HepG2 (cell line): ENCODE data around the gene CCM2. TPM values are rescaled to one million over a fixed set of nuclear protein-coding genes. Genes with fewer than 3 reads are reported as not detected.
A peak's percentile ranks its signal among the peaks of the same experiment; 100 is the strongest.

Source experiments
- ATAC-seq: fragments of 200-7000 bp; cut with Tn5 transposase; 3 replicates; pipeline ENCODE4 v1.9.1; 2020; ENCODE audit warnings: mild to moderate bottlenecking, moderate library complexity
- BruUV-seq: library from RNA; stranded (reverse); fragments of 400-500 nt; replicated peaks from 2 replicates; lab custom pipeline; 2021; lab: Mats Ljungman, UMichigan
- CTCF ChIA-PET: fragments of 300-600 bp; formaldehyde crosslinking; extraction: SDS; loops from one replicate; lab custom pipeline; 2021; ENCODE audit warnings: low total read pairs, inconsistent platforms, low intra/inter-chr PET ratio; lab: Yijun Ruan, JAX
- POLR2A ChIA-PET: fragments of 350-600 bp; sonication (Branson Sonifier 250); formaldehyde crosslinking; loops from one replicate; lab custom pipeline; 2020; ENCODE audit warnings: antibody characterized with exemption, inconsistent platforms; lab: Yijun Ruan, JAX
- DNase-seq: peaks from one replicate; pipeline ENCODE4 v3.0.0-alpha.2; 2015; ENCODE audit warnings: low spot score
- FAIRE-seq: peaks from 3 replicates; lab custom pipeline; 2011; peaks lifted over from hg19 to GRCh38; lab: Jason Lieb, UNC
- H2AFZ ChIP-seq: one replicate; pipeline ENCODE4 v1.6.1; 2011; ENCODE audit warnings: low read length, inconsistent platforms
- H3K27ac ChIP-seq: fragments of 300-600 bp; 3 replicates; pipeline ENCODE4 v1.8.0; 2011; ENCODE audit warnings: mixed run types, mild to moderate bottlenecking, mixed read lengths, low read length, inconsistent platforms; ENCODE audit not compliant: insufficient read depth; ENCODE audit errors: extremely low read length
- H3K27me3 ChIP-seq, 2 experiments: fragments of 200-600 bp in 1 of 2; 2 replicates in 1 of 2; 3 replicates in 1 of 2; pipeline versions ENCODE4 v1.6.0 to v1.8.0; 2011; ENCODE audit warnings: low read length in 2 of 2, mild to moderate bottlenecking in 2 of 2, moderate library complexity in 2 of 2, inconsistent platforms in 1 of 2; ENCODE audit not compliant: insufficient read depth in 2 of 2, control insufficient read depth in 1 of 2
- H3K36me3 ChIP-seq, 2 experiments: fragments of 200-600 bp in 1 of 2; replicated peaks in 1 of 2; 2 replicates in 1 of 2; 3 replicates in 1 of 2; pipeline versions ENCODE4 v1.5.1 to v1.8.0; 2011; ENCODE audit warnings: low read length in 2 of 2, inconsistent platforms in 1 of 2; ENCODE audit not compliant: insufficient read depth in 2 of 2, control insufficient read depth in 1 of 2
- H3K4me1 ChIP-seq: 2 replicates; pipeline ENCODE4 v1.5.1; 2012; ENCODE audit warnings: low read length, inconsistent platforms; ENCODE audit not compliant: insufficient read depth
- H3K4me2 ChIP-seq: 2 replicates; pipeline ENCODE4 v1.6.0; 2011; ENCODE audit warnings: low read depth, low read length, inconsistent platforms
- H3K4me3 ChIP-seq, 3 experiments: fragments of 200-600 bp in 1 of 3; sonication (generic), shearing (Covaris generic) in 1 of 3; replicated peaks in 1 of 3; 2 replicates each; pipeline ENCODE4 v1.5.1; 2011 to 2016; ENCODE audit warnings: low read length in 3 of 3, inconsistent platforms in 2 of 3, low read depth in 2 of 3, mild to moderate bottlenecking in 2 of 3, control low read depth in 1 of 3, mixed read lengths in 1 of 3; ENCODE audit not compliant: insufficient read depth in 1 of 3
- H3K79me2 ChIP-seq: one replicate; pipeline ENCODE4 v1.6.1; 2011; ENCODE audit warnings: low read length, inconsistent platforms; ENCODE audit not compliant: insufficient read depth
- H3K9ac ChIP-seq: 2 replicates; pipeline ENCODE4 v1.6.0; 2011; ENCODE audit warnings: mild to moderate bottlenecking, low read depth, low read length, inconsistent platforms; ENCODE audit not compliant: insufficient read depth
- H3K9me3 ChIP-seq: 2 replicates; pipeline ENCODE4 v1.5.1; 2012; ENCODE audit warnings: mild to moderate bottlenecking, low read length
- H4K20me1 ChIP-seq: 2 replicates; pipeline ENCODE4 v1.6.0; 2011; ENCODE audit warnings: inconsistent platforms, mild to moderate bottlenecking, low read length, moderate library complexity; ENCODE audit not compliant: insufficient read depth
- HES4 ChIP-seq: sonication (generic); formaldehyde crosslinking; IDR thresholded peaks from 2 replicates; pipeline ENCODE4 v1.9.0; 2021; ENCODE audit warnings: mild to moderate bottlenecking, missing genetic modification reagents, borderline replicate concordance
- REPIN1 ChIP-seq: sonication (generic); formaldehyde crosslinking; IDR thresholded peaks from 2 replicates; pipeline ENCODE4 v1.8.0; 2022; ENCODE audit warnings: missing genetic modification reagents, low read depth, mild to moderate bottlenecking, borderline replicate concordance
- SOX6 ChIP-seq, 2 experiments: fragments of 450-650 bp in 1 of 2; sonication (generic) in 1 of 2; formaldehyde crosslinking in 1 of 2; IDR thresholded peaks; 2 replicates each; pipeline versions ENCODE4 v1.4.0 to v1.6.1; 2017 to 2020; ENCODE audit warnings: antibody characterized with exemption in 1 of 2, mild to moderate bottlenecking in 1 of 2, missing genetic modification reagents in 1 of 2
- TCF12 ChIP-seq, 2 experiments: fragments of 450-650 bp in 1 of 2; sonication (generic) in 1 of 2; formaldehyde crosslinking in 1 of 2; IDR thresholded peaks; 2 replicates each; pipeline versions ENCODE4 v1.6.1 to v1.8.0; 2017 to 2022; ENCODE audit warnings: antibody characterized with exemption in 1 of 2, mild to moderate bottlenecking in 1 of 2, missing genetic modification reagents in 1 of 2, moderate library complexity in 1 of 2
- ZEB1 ChIP-seq: IDR thresholded peaks from 2 replicates; pipeline ENCODE4 v1.6.1; 2012; ENCODE audit warnings: mild to moderate bottlenecking, low read depth, inconsistent platforms; ENCODE audit not compliant: insufficient replicate concordance
- ZFP37 ChIP-seq: sonication (generic); formaldehyde crosslinking; IDR thresholded peaks from 2 replicates; pipeline ENCODE4 v1.4.0; 2020; ENCODE audit warnings: missing genetic modification reagents, borderline replicate concordance
- ZNF230 ChIP-seq: sonication (generic); formaldehyde crosslinking; IDR thresholded peaks from 2 replicates; pipeline ENCODE4 v1.4.0; 2020; ENCODE audit warnings: mild to moderate bottlenecking, missing genetic modification reagents
- ZNF382 ChIP-seq: sonication (generic); formaldehyde crosslinking; IDR thresholded peaks from 2 replicates; pipeline ENCODE4 v1.5.0; 2020; ENCODE audit warnings: missing genetic modification reagents, mild to moderate bottlenecking, borderline replicate concordance
- ZNF552 ChIP-seq: sonication (generic); formaldehyde crosslinking; IDR thresholded peaks from 2 replicates; pipeline ENCODE4 v1.9.0; 2022; ENCODE audit warnings: missing genetic modification reagents, mild to moderate bottlenecking, borderline replicate concordance
- ZNF619 ChIP-seq: sonication (generic); formaldehyde crosslinking; IDR thresholded peaks from 2 replicates; pipeline ENCODE4 v1.4.0; 2020; ENCODE audit warnings: mild to moderate bottlenecking, missing genetic modification reagents
- ZNF652 ChIP-seq: IDR thresholded peaks from 2 replicates; pipeline ENCODE4 v1.6.1; 2016; ENCODE audit warnings: low read depth, borderline replicate concordance
- ZSCAN25 ChIP-seq: sonication (generic); formaldehyde crosslinking; IDR thresholded peaks from 2 replicates; pipeline ENCODE4 v1.8.0; 2022; ENCODE audit warnings: mild to moderate bottlenecking, missing genetic modification reagents
- WGBS: methylation state at CpG from one replicate; pipeline ENCODE4 v1.1.6; 2017; ENCODE audit warnings: low lambda C conversion rate; 5-methylcytosine and 5-hydroxymethylcytosine counted together
- in situ Hi-C: cut with HindIII; loops from 2 replicates; pipeline ENCODE4 v1.10.0; 2017; ENCODE audit warnings: low pct_unique_long_range_greater_than_20kb; ENCODE audit not compliant: extremely low pct_ligation_motif_present
- intact Hi-C: fragments of 100-400 bp; cut with micrococcal nuclease; formaldehyde crosslinking; loops from one replicate; pipeline ENCODE4 v1.10.0; 2022; ENCODE audit not compliant: unreplicated experiment
- polyA plus RNA-seq, 8 experiments: library from polyadenylated mRNA; depleted of rRNA in 3 of 8; stranded (reverse) in 7 of 8; unstranded in 1 of 8; fragments of >200 nt; fragmentation: Illumina TruSeq in 4 of 8; extraction: Trizol in 4 of 8; gene quantifications; 2 replicates each; pipeline versions ENCODE4 v1.2.1 to v1.2.3, GENCODE V29; 2011 to 2016; ENCODE audit warnings: low read depth in 4 of 8, missing spikeins in 1 of 8, mixed read lengths in 1 of 8; ENCODE audit not compliant: insufficient read depth in 1 of 8
- total RNA-seq, 5 experiments: library from RNA; depleted of rRNA; stranded (reverse); fragments of >200 nt; fragmentation: Illumina TruSeq; extraction: Trizol; gene quantifications; 2 replicates each; pipeline ENCODE4 v1.2.3, GENCODE V29; 2016; ENCODE audit warnings: low read depth in 1 of 5
- TF ChIP-seq, protein P1 (sequence below): sonication (generic); formaldehyde crosslinking; IDR thresholded peaks from 2 replicates; pipeline ENCODE4 v1.4.0; 2020; ENCODE audit warnings: missing genetic modification reagents

The CCM2 gene
- total and polyA plus RNA-seq, 2 of the 13 experiments (the other 11 are each of a cell fraction or from before 2014, with no cell fraction given) = 13.7 to 15.8 TPM

DNA sequence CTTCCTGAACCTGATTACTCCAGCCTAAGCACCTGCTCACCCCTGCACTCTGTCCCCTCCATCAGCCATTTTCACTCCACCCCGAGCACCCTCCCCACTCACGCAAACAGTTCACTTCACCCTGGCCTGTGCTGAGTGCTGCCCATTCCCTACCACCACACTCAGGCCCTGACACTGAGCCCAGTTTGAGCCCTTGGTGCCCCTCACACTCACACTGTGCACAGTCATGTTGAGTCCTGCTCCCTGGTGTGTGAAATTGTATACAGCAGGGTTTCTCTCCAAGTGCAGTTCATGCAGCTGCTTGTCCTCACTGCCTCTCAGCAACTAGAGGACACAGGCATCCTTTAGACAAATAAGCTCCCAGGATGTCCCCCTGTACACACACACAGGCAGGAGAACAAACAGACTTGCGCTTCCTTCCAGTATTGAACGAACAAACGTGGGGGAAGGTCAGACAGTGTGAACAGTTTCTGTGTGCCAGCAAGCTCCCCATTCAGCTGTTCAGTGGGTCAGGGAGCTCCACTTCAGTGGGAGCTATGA lies 28.0 kb upstream of the CCM2 start (continued):
- no peak for TF ChIP-seq ZNF652 (CRISPR knock-in tag)
- TF ChIP-seq ZSCAN25 (CRISPR knock-in tag) = peak; percentile 78
- no peak for TF ChIP-seq ZNF552
- no peak for TF ChIP-seq ZEB1
- no peak for TF ChIP-seq ZFP37 (CRISPR knock-in tag)
- TF ChIP-seq REPIN1 = peak; percentile 42; the same call in 1 of the 2 replicates
- TF ChIP-seq, protein P1, sequence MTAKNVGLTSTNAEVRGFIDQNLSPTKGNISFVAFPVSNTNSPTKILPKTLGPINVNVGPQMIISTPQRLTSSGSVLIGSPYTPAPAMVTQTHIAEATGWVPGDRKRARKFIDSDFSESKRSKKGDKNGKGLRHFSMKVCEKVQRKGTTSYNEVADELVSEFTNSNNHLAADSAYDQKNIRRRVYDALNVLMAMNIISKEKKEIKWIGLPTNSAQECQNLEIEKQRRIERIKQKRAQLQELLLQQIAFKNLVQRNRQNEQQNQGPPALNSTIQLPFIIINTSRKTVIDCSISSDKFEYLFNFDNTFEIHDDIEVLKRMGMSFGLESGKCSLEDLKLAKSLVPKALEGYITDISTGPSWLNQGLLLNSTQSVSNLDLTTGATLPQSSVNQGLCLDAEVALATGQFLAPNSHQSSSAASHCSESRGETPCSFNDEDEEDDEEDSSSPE (CRISPR knock-in tag) = no peak
- no peak for TF ChIP-seq HES4 (CRISPR knock-in tag)
- no peak for TF ChIP-seq TCF12 (IDR thresholded peaks at IDR 0.05)
- no peak for TF ChIP-seq TCF12 (CRISPR knock-in tag; IDR thresholded peaks at IDR 0.05)

DNA sequence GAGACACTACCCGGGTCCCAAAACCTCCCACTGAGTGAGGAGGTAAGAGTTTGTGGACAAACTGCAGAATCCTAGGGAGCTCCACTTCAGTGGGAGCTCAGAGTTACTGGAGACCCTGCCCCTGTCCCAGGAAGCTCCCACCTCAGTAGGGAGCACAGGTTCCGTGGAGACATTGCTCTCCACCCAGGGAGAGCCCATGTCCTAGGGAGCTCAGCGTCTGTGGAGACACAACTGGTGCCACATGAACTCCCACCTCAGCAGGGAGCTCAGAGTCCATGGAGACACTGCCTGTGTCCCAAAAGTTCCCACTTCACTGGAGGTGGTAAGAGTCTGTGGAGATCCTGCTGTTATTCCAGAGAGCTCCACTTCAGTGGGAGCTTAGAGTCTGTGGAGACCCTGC lies 27.4 kb upstream of the CCM2 start:
- 35% methylated on average over 2 of the region's 3 CpGs for WGBS
- FAIRE-seq = no peak

More for the DNA sequence above, 27.4 kb upstream of the CCM2 start:
- H3K9ac ChIP-seq = peak overlapping the region; percentile 28; the same call in 1 of the 2 replicates
- no peaks in the 10 kb centered on the region for H3K79me2 ChIP-seq
- CTCF ChIA-PET = no interaction called here
- no peak for DNase-seq
- no peaks in the 10 kb centered on the region for H3K9me3 ChIP-seq
- H3K4me3 ChIP-seq = peak overlapping the region; percentile 23 to 59 (median 32); a peak in 5 of 6 replicates
- no peaks in the 10 kb centered on the region for H3K36me3 ChIP-seq
- H2AFZ ChIP-seq = peak overlapping the region; percentile 22
- in situ Hi-C loops (loop anchor here (25.0 kb wide), 1 partner anchor 290 kb away; no protein-coding TSS in a partner anchor), intact Hi-C loops (loop anchor here (2.0 kb wide), 1 partner anchor 26 kb away; no protein-coding TSS in a partner anchor)
- peak overlapping the region; percentile 84 for H3K4me2 ChIP-seq
- ATAC-seq = peak; percentile 8
- H3K4me1 ChIP-seq = peaks cover 61% of the 10 kb centered on the region
- BruUV-seq = no TSS peak
- no peaks in the 10 kb centered on the region for H4K20me1 ChIP-seq
- peak overlapping the region; percentile 52 for H3K27ac ChIP-seq
- peaks cover 4 to 5% of the 10 kb centered on the region in 2 experiments; a peak in 2 of 5 replicates for H3K27me3 ChIP-seq
- TF ChIP-seq ZNF382 (CRISPR knock-in tag) = no peak
- no peak for TF ChIP-seq SOX6 (IDR thresholded peaks at IDR 0.05)
- TF ChIP-seq SOX6 (CRISPR knock-in tag; IDR thresholded peaks at IDR 0.05) = 0 out of 2 replicates have a peak, but pooled peaks have one; percentile 6
- 0 out of 2 replicates have a peak, but pooled peaks have one; percentile 15 for TF ChIP-seq ZNF230 (CRISPR knock-in tag)
- peak; percentile 27; the same call in 1 of the 2 replicates for TF ChIP-seq ZNF619 (CRISPR knock-in tag)
- POLR2A ChIA-PET = interaction anchor here (1.0 to 4.1 kb wide), 12 partner anchors 10 to 399 kb away, joined by 3 to 83 read pairs (median 6); partner anchors contain the start of genes CCM2, DDX56, H2AZ2 and TBRG4
